Neural progenitor cell (in vitro differentiated cells): ENCODE measurements around the gene C11orf98. TPM values are rescaled to one million over a fixed set of nuclear protein-coding genes. Genes with fewer than 3 reads are reported as not detected.
A peak's percentile ranks its signal among the peaks of the same experiment; 100 is the strongest.

Experiments used
- DNase-seq: peaks from one replicate; pipeline ENCODE4 v3.0.0-alpha.2; 2016; ENCODE audit warnings: low spot score
- H2AFZ ChIP-seq: fragments of 200-600 bp; sonication (generic); replicated peaks from 2 replicates; pipeline ENCODE4 v1.6.1; 2016; ENCODE audit warnings: antibody characterized with exemption
- H3F3A ChIP-seq: fragments of 200-600 bp; sonication (generic); 2 replicates; pipeline ENCODE4 v1.6.1; 2016; ENCODE audit warnings: antibody characterized with exemption, low read depth
- H3K27ac ChIP-seq: fragments of 200-600 bp; sonication (generic); 2 replicates; pipeline ENCODE4 v1.5.1; 2016; ENCODE audit warnings: mild to moderate bottlenecking
- H3K27me3 ChIP-seq: fragments of 200-600 bp; sonication (generic); 2 replicates; pipeline ENCODE4 v1.6.1; 2016; ENCODE audit warnings: mild to moderate bottlenecking, moderate library complexity
- H3K36me3 ChIP-seq: fragments of 200-600 bp; sonication (generic); 2 replicates; pipeline ENCODE4 v1.5.1; 2016
- H3K4me1 ChIP-seq: fragments of 200-600 bp; sonication (generic); 2 replicates; pipeline ENCODE4 v1.6.1; 2016; ENCODE audit warnings: mixed run types
- H3K4me2 ChIP-seq: fragments of 200-600 bp; sonication (generic); 2 replicates; pipeline ENCODE4 v1.6.1; 2016
- H3K4me3 ChIP-seq: fragments of 200-600 bp; sonication (generic); 2 replicates; pipeline ENCODE4 v1.5.1; 2016
- H3K79me2 ChIP-seq: fragments of 200-600 bp; sonication (generic); 2 replicates; pipeline ENCODE4 v1.6.1; 2016; ENCODE audit warnings: low read depth
- H3K9ac ChIP-seq: fragments of 200-600 bp; sonication (generic); 2 replicates; pipeline ENCODE4 v1.6.1; 2016
- H3K9me3 ChIP-seq: fragments of 200-600 bp; sonication (generic); 2 replicates; pipeline ENCODE4 v1.5.1; 2016; ENCODE audit warnings: low read depth
- H4K20me1 ChIP-seq: fragments of 200-600 bp; sonication (generic); 2 replicates; pipeline ENCODE4 v1.6.1; 2016; ENCODE audit warnings: low read depth
- H3K27ac Mint-ChIP-seq: 3 replicates; pipeline ENCODE4 v1.8.0; 2021; ENCODE audit warnings: mixed read lengths
- H3K27me3 Mint-ChIP-seq: 2 replicates; pipeline ENCODE4 v1.8.0; 2022; ENCODE audit warnings: low read depth, mild to moderate bottlenecking, inconsistent platforms, moderate library complexity, mixed read lengths; ENCODE audit not compliant: insufficient read depth
- H3K36me3 Mint-ChIP-seq: 3 replicates; pipeline ENCODE4 v1.8.0; 2021; ENCODE audit warnings: mixed read lengths
- H3K4me1 Mint-ChIP-seq: 3 replicates; pipeline ENCODE4 v1.8.0; 2021; ENCODE audit warnings: mixed read lengths
- H3K4me3 Mint-ChIP-seq: 3 replicates; pipeline ENCODE4 v1.8.0; 2021; ENCODE audit warnings: mild to moderate bottlenecking, moderate library complexity, mixed read lengths
- H3K9me3 Mint-ChIP-seq: 3 replicates; pipeline ENCODE4 v1.8.0; 2020; ENCODE audit warnings: mixed read lengths
- CTCF ChIP-seq: fragments of 200-600 bp; sonication (generic); IDR thresholded peaks from 2 replicates; pipeline ENCODE4 v1.5.1; 2017; ENCODE audit warnings: antibody characterized with exemption, mild to moderate bottlenecking
- EZH2 ChIP-seq: fragments of 200-600 bp; sonication (generic); IDR thresholded peaks from 2 replicates; pipeline ENCODE4 v1.6.1; 2017; ENCODE audit warnings: antibody characterized with exemption, mild to moderate bottlenecking, moderate library complexity
- EZH2phosphoT487 ChIP-seq: fragments of 200-600 bp; sonication (generic); IDR thresholded peaks from 2 replicates; pipeline ENCODE4 v1.6.1; 2017; ENCODE audit warnings: antibody characterized with exemption
- total RNA-seq: library from RNA; depleted of rRNA; stranded (reverse); fragments of >200 nt; gene quantifications from 2 replicates; pipeline ENCODE4 v1.2.3, GENCODE V29; 2015; ENCODE audit warnings: low replicate concordance

Gene C11orf98
- total RNA-seq, 1 donor from 2014 or later = 73.3 TPM

- Mint-ChIP-seq H3K4me1 (peaks cover 28% of the 10 kb centered on the region), H3K9me3 (no peaks in the 10 kb centered on the region), H3K4me3 (peak overlapping the region; percentile 99), H3K36me3 (peaks cover 11% of the 10 kb centered on the region), H3K27me3 (peaks cover 5% of the 10 kb centered on the region), H3K27ac (peak overlapping the region; percentile 91)
- Histone ChIP-seq H3K4me3 (peak overlapping the region; percentile 65), H3K27me3 (no peaks in the 10 kb centered on the region), H3K9me3 (no peaks in the 10 kb centered on the region), H3K36me3 (no peaks in the 10 kb centered on the region), H3K27ac (peak overlapping the region; percentile 25), H3F3A (peaks cover 69% of the 10 kb centered on the region), H4K20me1 (peaks cover 17% of the 10 kb centered on the region), H3K79me2 (peaks cover 53% of the 10 kb centered on the region), H3K9ac (peak overlapping the region; percentile 77), H3K4me1 (peaks cover 14% of the 10 kb centered on the region), H3K4me2 (peak overlapping the region; percentile 88), H2AFZ (no peak overlapping the region)
- peak; percentile 73 for DNase-seq
- TF ChIP-seq EZH2phosphoT487 = no peak
- TF ChIP-seq CTCF = no peak
- no peak for TF ChIP-seq EZH2
Measured at GRCh38 chr11:62665599-62666258, 719 bp upstream of the C11orf98 start.

GRCh38 chr11:62664405-62665074 lies 470 bp downstream of the C11orf98 start:
- H3K27me3 Mint-ChIP-seq = peaks cover 5% of the 10 kb centered on the region
- H3K9me3 Mint-ChIP-seq = no peaks in the 10 kb centered on the region
- no peak for DNase-seq
- peak overlapping the region; percentile 87 for H3K27ac Mint-ChIP-seq
- H3K79me2 ChIP-seq = peaks cover 49% of the 10 kb centered on the region
- no peaks in the 10 kb centered on the region for H3K9me3 ChIP-seq
- peak overlapping the region; percentile 50 for H3K9ac ChIP-seq
- H3K4me1 ChIP-seq = peaks cover 14% of the 10 kb centered on the region
- TF ChIP-seq CTCF (no peak), EZH2 (no peak), EZH2phosphoT487 (no peak)
- H3K27ac ChIP-seq = peak overlapping the region; percentile 69
- peaks cover 21% of the 10 kb centered on the region for H3K4me1 Mint-ChIP-seq
- H3K4me3 Mint-ChIP-seq = peak overlapping the region; percentile 99
- no peaks in the 10 kb centered on the region for H3K27me3 ChIP-seq
- peak overlapping the region; percentile 48 for H2AFZ ChIP-seq
- H4K20me1 ChIP-seq = peaks cover 17% of the 10 kb centered on the region
- peak overlapping the region; percentile 65 for H3K4me3 ChIP-seq
- peaks cover 11% of the 10 kb centered on the region for H3K36me3 Mint-ChIP-seq
- peaks cover 57% of the 10 kb centered on the region for H3F3A ChIP-seq
- H3K4me2 ChIP-seq = peak overlapping the region; percentile 88
- no peaks in the 10 kb centered on the region for H3K36me3 ChIP-seq

- Histone ChIP-seq H3K9me3 (no peaks in the 10 kb centered on the region), H3K4me3 (no peak overlapping the region), H3K36me3 (no peaks in the 10 kb centered on the region), H3K4me1 (no peaks in the 10 kb centered on the region), H2AFZ (no peak overlapping the region), H3K27ac (no peak overlapping the region), H3K79me2 (peaks cover 12% of the 10 kb centered on the region), H3F3A (peaks cover 14% of the 10 kb centered on the region), H3K9ac (no peak overlapping the region), H3K27me3 (no peaks in the 10 kb centered on the region), H3K4me2 (no peak overlapping the region), H4K20me1 (no peaks in the 10 kb centered on the region)
- Mint-ChIP-seq H3K9me3 (no peaks in the 10 kb centered on the region), H3K36me3 (no peaks in the 10 kb centered on the region), H3K27me3 (no peaks in the 10 kb centered on the region), H3K4me3 (no peak overlapping the region), H3K4me1 (peaks cover 18% of the 10 kb centered on the region), H3K27ac (no peak overlapping the region)
- DNase-seq = no peak
- TF ChIP-seq EZH2 (no peak), EZH2phosphoT487 (no peak), CTCF (no peak)
Measured at GRCh38 chr11:62656796-62657429, 8.1 kb downstream of the C11orf98 start.
